HepG2 (cell line): ENCODE results near the gene ZNF324B. TPM values are rescaled to one million over a fixed set of nuclear protein-coding genes. Genes with fewer than 3 reads are reported as not detected.

Source experiments
- ATRX ChIP-seq: sonication (generic); formaldehyde crosslinking; IDR thresholded peaks from 2 replicates; pipeline ENCODE4 v1.4.0; 2020; ENCODE audit warnings: missing genetic modification reagents, borderline replicate concordance
- BCLAF1 ChIP-seq: fragments of 450-650 bp; IDR thresholded peaks from 2 replicates; pipeline ENCODE4 v1.6.1; 2017; ENCODE audit warnings: mild to moderate bottlenecking
- BRD4 ChIP-seq: sonication (generic); formaldehyde crosslinking; IDR thresholded peaks from 2 replicates; pipeline ENCODE4 v1.4.0; 2020; ENCODE audit warnings: missing genetic modification reagents
- CEBPB ChIP-seq: IDR thresholded peaks from 2 replicates; pipeline ENCODE4 v1.6.1; 2011; ENCODE audit warnings: low read depth, low read length, improper control_type of control experiment, borderline replicate concordance
- FOXK2 ChIP-seq: fragments of 450-650 bp; IDR thresholded peaks from 2 replicates; pipeline ENCODE4 v1.6.1; 2016
- KLF6 ChIP-seq: IDR thresholded peaks from 2 replicates; pipeline ENCODE4 v1.8.0; 2016; ENCODE audit warnings: missing biosample characterization, missing genetic modification reagents
- MIER2 ChIP-seq: IDR thresholded peaks from 2 replicates; pipeline ENCODE4 v1.6.1; 2016; ENCODE audit warnings: missing biosample characterization, missing genetic modification reagents
- PCBP2 ChIP-seq: fragments of 200-400 bp; formaldehyde crosslinking; optimal IDR thresholded peaks from 2 replicates; pipeline ENCODE3; 2018; ENCODE audit warnings: low read length, low read depth; ENCODE audit not compliant: poor library complexity, severe bottlenecking
- PHF5A ChIP-seq: IDR thresholded peaks from one replicate; pipeline ENCODE4 v1.6.1; 2018; ENCODE audit warnings: low read depth, missing genetic modification reagents; ENCODE audit not compliant: unreplicated experiment
- PHF8 ChIP-seq: sonication (generic); formaldehyde crosslinking; IDR thresholded peaks from 2 replicates; pipeline ENCODE4 v1.5.0; 2020; ENCODE audit warnings: missing genetic modification reagents
- PLRG1 ChIP-seq: fragments of 450-650 bp; conservative IDR thresholded peaks from 2 replicates; pipeline ENCODE4 v1.6.1; 2016
- REPIN1 ChIP-seq: sonication (generic); formaldehyde crosslinking; IDR thresholded peaks from 2 replicates; pipeline ENCODE4 v1.8.0; 2022; ENCODE audit warnings: missing genetic modification reagents, low read depth, mild to moderate bottlenecking, borderline replicate concordance
- SAP130 ChIP-seq: IDR thresholded peaks from 2 replicates; pipeline ENCODE4 v1.6.1; 2016; ENCODE audit warnings: low read depth
- SRSF4 ChIP-seq: fragments of 200-400 bp; formaldehyde crosslinking; IDR thresholded peaks from one replicate; pipeline ENCODE4 v1.6.1; 2018; ENCODE audit warnings: mild to moderate bottlenecking, low read depth, low read length, moderate library complexity; ENCODE audit not compliant: poor library complexity, severe bottlenecking
- ZBTB39 ChIP-seq: sonication (generic); formaldehyde crosslinking; IDR thresholded peaks from 2 replicates; pipeline ENCODE4 v1.5.0; 2020; ENCODE audit warnings: missing genetic modification reagents
- ZFX ChIP-seq: sonication (generic); formaldehyde crosslinking; IDR thresholded peaks from 2 replicates; pipeline ENCODE4 v1.4.0; 2020; ENCODE audit warnings: mild to moderate bottlenecking, low read depth, missing genetic modification reagents, moderate library complexity
- ZNF546 ChIP-seq: sonication (generic); formaldehyde crosslinking; conservative IDR thresholded peaks from 2 replicates; pipeline ENCODE4 v1.8.1; 2023; ENCODE audit warnings: mild to moderate bottlenecking, missing genetic modification reagents
- ZNF547 ChIP-seq: sonication (generic); formaldehyde crosslinking; IDR thresholded peaks from 2 replicates; pipeline ENCODE4 v1.5.1; 2020; ENCODE audit warnings: mild to moderate bottlenecking, missing genetic modification reagents
- ZNF557 ChIP-seq: sonication (generic); formaldehyde crosslinking; IDR thresholded peaks from 2 replicates; pipeline ENCODE4 v1.4.0; 2020; ENCODE audit warnings: missing genetic modification reagents
- ZNF878 ChIP-seq: sonication (generic); formaldehyde crosslinking; IDR thresholded peaks from 2 replicates; pipeline ENCODE4 v1.8.1; 2023; ENCODE audit warnings: mild to moderate bottlenecking, missing genetic modification reagents, moderate library complexity
- polyA plus RNA-seq, 8 experiments: library from polyadenylated mRNA; depleted of rRNA in 3 of 8; stranded (reverse) in 7 of 8; unstranded in 1 of 8; fragments of >200 nt; fragmentation: Illumina TruSeq in 4 of 8; extraction: Trizol in 4 of 8; gene quantifications; 2 replicates each; pipeline versions ENCODE4 v1.2.1 to v1.2.3, GENCODE V29; 2011 to 2016; ENCODE audit warnings: low read depth in 4 of 8, missing spikeins in 1 of 8, mixed read lengths in 1 of 8; ENCODE audit not compliant: insufficient read depth in 1 of 8
- total RNA-seq, 5 experiments: library from RNA; depleted of rRNA; stranded (reverse); fragments of >200 nt; fragmentation: Illumina TruSeq; extraction: Trizol; gene quantifications; 2 replicates each; pipeline ENCODE4 v1.2.3, GENCODE V29; 2016; ENCODE audit warnings: low read depth in 1 of 5
- TF ChIP-seq, protein P1 (sequence below): sonication (generic); formaldehyde crosslinking; IDR thresholded peaks from 2 replicates; pipeline ENCODE4 v1.4.0; 2020; ENCODE audit warnings: missing genetic modification reagents, mild to moderate bottlenecking, borderline replicate concordance
- TF ChIP-seq, protein P2 (sequence below): sonication (generic); formaldehyde crosslinking; IDR thresholded peaks from 2 replicates; pipeline ENCODE4 v1.5.0; 2020; ENCODE audit warnings: mild to moderate bottlenecking, missing genetic modification reagents

Gene ZNF324B
- total and polyA plus RNA-seq, 2 of the 13 experiments (the other 11 are each of a cell fraction or from before 2014, with no cell fraction given): 0.53 to 3.0 TPM

DNA sequence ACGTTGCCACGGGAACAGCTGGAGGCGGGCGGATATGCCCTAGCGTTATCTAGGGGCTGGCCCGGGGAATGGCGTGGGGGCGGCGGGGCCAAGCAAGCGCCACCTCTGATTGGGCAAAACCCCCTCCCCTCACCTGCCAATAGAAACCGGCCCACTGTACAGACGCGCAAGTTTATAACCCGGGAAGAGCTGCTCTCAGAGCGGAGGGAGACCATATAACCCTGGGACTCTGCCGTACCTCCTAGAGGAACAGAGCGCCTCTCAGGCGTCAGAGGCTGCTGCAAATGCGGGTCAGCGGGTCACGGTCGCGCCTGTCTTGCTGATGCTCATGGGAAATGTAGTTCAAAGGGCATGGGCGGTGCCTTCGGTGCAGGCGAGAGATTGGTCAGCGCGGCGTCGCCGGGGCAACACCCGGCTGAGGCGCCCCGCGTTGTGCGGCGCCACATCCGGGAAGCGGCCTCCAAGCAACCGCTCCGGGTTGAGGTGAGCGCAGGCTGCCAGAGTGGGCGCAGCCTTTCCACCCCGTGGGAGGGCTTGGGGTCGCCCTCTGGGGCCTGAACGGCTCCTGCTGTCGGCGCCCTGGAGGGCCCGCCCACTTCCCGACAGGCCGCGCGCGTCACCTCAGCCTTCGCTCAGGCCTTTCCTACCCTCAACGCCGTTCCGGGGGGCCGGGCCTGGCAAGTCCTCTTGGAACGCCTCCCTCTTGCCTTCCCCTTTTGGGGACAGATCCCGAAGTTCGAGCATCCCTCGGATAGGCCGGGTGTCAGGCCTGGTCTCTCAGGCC, 24.5 kb downstream of the ZNF324B start, which contains the start of gene ZNF446 (continued):
- TF ChIP-seq, protein P1, sequence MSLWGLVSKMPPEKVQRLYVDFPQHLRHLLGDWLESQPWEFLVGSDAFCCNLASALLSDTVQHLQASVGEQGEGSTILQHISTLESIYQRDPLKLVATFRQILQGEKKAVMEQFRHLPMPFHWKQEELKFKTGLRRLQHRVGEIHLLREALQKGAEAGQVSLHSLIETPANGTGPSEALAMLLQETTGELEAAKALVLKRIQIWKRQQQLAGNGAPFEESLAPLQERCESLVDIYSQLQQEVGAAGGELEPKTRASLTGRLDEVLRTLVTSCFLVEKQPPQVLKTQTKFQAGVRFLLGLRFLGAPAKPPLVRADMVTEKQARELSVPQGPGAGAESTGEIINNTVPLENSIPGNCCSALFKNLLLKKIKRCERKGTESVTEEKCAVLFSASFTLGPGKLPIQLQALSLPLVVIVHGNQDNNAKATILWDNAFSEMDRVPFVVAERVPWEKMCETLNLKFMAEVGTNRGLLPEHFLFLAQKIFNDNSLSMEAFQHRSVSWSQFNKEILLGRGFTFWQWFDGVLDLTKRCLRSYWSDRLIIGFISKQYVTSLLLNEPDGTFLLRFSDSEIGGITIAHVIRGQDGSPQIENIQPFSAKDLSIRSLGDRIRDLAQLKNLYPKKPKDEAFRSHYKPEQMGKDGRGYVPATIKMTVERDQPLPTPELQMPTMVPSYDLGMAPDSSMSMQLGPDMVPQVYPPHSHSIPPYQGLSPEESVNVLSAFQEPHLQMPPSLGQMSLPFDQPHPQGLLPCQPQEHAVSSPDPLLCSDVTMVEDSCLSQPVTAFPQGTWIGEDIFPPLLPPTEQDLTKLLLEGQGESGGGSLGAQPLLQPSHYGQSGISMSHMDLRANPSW (CRISPR knock-in tag): peak; percentile 87; the same call in 1 of the 2 replicates
- no peak for TF ChIP-seq MIER2 (CRISPR knock-in tag)
- TF ChIP-seq FOXK2: no peak
- 0 out of 2 replicates have a peak, but pooled peaks have one; percentile 43 for TF ChIP-seq ZBTB39 (CRISPR knock-in tag)
- TF ChIP-seq SRSF4: no peak
- no peak for TF ChIP-seq PLRG1
- TF ChIP-seq, protein P2, sequence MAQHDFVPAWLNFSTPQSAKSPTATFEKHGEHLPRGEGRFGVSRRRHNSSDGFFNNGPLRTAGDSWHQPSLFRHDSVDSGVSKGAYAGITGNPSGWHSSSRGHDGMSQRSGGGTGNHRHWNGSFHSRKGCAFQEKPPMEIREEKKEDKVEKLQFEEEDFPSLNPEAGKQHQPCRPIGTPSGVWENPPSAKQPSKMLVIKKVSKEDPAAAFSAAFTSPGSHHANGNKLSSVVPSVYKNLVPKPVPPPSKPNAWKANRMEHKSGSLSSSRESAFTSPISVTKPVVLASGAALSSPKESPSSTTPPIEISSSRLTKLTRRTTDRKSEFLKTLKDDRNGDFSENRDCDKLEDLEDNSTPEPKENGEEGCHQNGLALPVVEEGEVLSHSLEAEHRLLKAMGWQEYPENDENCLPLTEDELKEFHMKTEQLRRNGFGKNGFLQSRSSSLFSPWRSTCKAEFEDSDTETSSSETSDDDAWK (CRISPR knock-in tag): no peak
- no peak; the same call in 1 of the 2 replicates for TF ChIP-seq REPIN1 (CRISPR knock-in tag)
- peak; percentile 44; the same call in 1 of the 2 replicates for TF ChIP-seq ZNF547 (CRISPR knock-in tag)
- no peak for TF ChIP-seq ATRX (CRISPR knock-in tag)
- TF ChIP-seq BCLAF1: no peak
- TF ChIP-seq KLF6 (CRISPR knock-in tag): peak; percentile 86; the same call in 1 of the 2 replicates
- TF ChIP-seq PCBP2: no peak
- TF ChIP-seq ZNF557 (CRISPR knock-in tag): no peak
- peak; percentile 76 for TF ChIP-seq PHF8
- peak; percentile 91 for TF ChIP-seq ZFX (CRISPR knock-in tag)
- peak; percentile 94 for TF ChIP-seq SAP130
- TF ChIP-seq ZNF878 (CRISPR knock-in tag): no peak
- TF ChIP-seq BRD4 (CRISPR knock-in tag): 0 out of 2 replicates have a peak, but pooled peaks have one; percentile 63
- no peak for TF ChIP-seq PHF5A (CRISPR knock-in tag)
- no peak for TF ChIP-seq ZNF546 (CRISPR knock-in tag)
- no peak for TF ChIP-seq CEBPB
